GM18868 (cell line): Measurements from ENCODE around the gene TAS1R2.
"Not testable (repeated sequence)": the region's sequence is repeated elsewhere in the genome, so short reads cannot be mapped to it uniquely, and the experiment has no call there.

Experiments used
- ATAC-seq: cut with Tn5 transposase; IDR thresholded peaks from one replicate; pipeline ENCODE4 v1.9.1; 2021; ENCODE audit warnings: mild to moderate bottlenecking, moderate library complexity; ENCODE audit not compliant: unreplicated experiment

Gene TAS1R2

DNA sequence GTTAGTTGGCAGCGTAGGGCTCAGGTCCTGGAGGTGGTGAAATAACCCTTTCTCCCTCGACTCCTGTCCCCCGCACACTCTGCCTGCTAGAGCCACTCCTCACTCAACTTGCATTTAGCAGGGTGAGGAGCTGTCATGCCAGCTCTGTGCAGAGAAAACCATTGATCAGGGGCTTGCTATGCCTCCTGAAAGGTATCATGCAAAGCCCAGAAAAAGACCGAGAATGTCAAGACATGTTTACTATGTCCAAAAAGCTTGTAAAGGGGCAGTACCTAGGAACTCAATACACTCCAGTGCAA, 24.9 kb upstream of the TAS1R2 start:
- ATAC-seq: no peak

DNA sequence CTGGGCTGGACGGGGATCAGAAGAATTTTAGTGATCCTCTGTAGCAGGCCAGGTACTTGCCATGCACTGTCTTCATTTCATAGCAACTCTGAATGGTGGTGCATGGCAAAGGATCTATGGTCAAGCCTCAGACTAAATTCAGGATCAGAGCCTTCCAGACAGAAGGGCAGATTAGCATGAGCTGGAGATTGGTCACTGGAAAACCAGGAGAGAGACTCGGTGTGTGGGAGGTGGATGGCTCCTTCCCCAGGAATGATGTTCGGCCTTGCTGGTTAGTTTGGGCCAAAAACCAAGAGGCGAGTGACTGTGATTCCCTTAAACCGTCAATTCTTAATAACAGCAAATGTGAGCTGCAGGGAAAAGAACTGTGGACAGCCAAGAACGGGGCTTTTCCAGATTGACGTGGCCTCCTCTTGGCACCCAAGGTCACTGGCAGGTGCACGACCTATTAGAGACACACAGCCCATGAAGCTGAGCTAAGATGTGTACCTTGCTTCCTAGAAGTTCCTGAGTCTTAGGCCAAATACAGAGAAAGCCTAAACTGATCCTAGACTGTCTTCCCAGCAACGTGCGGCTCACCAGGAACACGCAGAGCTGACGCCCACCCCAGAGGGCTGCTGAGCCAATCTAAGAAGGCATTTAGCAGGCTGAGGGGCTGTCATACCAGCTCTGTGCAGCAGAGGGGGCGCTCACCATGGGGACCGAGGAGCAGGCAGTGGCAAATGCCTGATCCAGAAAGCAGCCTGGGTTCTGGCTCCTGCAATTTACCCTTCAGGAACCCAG, 24.4 kb upstream of the TAS1R2 start:
- ATAC-seq: no peak

DNA sequence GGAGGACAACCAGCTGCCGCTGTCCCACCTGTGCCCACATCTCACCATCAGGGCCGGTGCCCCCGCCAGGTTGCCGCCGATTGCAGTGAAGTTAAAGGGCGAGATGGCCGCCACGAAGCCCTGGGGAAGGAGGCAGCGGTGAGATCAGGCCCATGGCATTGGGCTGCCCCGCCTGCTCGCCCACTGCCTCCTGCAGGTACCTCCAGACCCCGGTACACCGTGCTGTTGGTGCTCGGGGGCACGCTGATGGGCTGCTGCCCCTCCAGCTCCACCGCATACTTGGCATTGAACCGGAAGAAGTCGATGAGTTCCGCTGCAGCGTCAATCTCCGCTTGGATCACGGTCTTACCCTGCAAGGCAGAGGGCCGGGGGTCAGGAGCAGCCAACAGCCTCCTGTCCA, 23.6 kb upstream of the TAS1R2 start:
- no peak for ATAC-seq

GRCh38 chr1:18882486-18882885, 23.0 kb upstream of the TAS1R2 start:
- no peak for ATAC-seq

GRCh38 chr1:18881642-18882431, 22.4 kb upstream of the TAS1R2 start:
- ATAC-seq: no peak

- no peak for ATAC-seq
Measured at GRCh38 chr1:18881164-18881563, 21.7 kb upstream of the TAS1R2 start.

GRCh38 chr1:18880585-18880984, 21.1 kb upstream of the TAS1R2 start:
- ATAC-seq: no peak

- no peak for ATAC-seq
Measured at GRCh38 chr1:18879791-18880309, 20.4 kb upstream of the TAS1R2 start.

DNA sequence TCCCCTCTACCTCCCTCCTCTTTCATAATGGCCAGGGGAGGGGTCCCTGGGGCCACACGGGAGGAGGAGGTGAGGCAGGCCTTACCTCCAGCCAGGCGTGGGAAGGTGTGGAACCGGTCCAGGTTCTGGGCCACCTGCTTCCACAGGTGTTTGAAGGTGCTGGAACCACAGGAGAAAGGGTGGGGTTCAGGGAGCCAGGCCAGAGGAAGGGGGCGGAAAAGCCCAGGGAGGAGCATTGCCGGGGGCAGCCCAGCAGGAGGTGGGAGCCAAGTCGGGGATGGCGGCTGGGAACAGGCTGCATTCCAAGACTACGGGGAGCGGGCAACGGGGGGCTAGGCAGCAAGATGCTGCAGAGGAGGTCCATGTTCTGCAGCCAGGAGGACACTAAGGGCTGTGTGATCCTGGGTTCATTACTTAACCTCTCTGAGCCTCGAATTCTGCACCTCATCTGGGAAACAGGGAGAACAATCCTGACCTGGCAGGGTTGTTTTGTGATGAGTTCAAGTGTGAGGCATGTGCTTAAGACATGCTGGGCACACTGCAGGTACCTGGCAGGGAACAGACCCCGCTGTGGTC, 19.8 kb upstream of the TAS1R2 start:
- ATAC-seq: no peak

GRCh38 chr1:18878538-18879214, 19.2 kb upstream of the TAS1R2 start:
- no peak for ATAC-seq

- ATAC-seq: no peak
Measured at GRCh38 chr1:18877282-18877681, 17.8 kb upstream of the TAS1R2 start.

DNA sequence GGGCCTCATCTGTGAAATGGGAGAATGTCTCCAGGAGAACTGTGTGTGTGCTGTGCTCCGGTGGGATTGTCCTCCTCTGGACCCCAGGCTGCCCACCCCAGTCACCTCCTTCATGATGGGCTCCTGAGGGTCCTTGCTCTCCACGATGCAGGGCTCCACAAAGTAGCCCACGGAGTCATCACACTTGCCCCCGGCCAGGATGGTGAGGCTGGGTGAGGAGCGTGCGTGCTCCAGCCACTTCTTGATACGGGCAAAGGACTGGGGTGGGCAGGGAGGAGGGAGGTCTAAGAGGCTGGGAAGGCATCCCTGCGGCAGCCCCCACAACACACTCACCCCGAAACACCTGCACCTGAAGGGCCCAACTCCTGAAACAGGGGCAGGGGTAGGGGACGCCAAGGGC, 16.8 kb upstream of the TAS1R2 start:
- ATAC-seq: no peak

GRCh38 chr1:18875796-18876128, 16.3 kb upstream of the TAS1R2 start:
- ATAC-seq: no peak

GRCh38 chr1:18875107-18875795, 15.8 kb upstream of the TAS1R2 start:
- no peak for ATAC-seq

DNA sequence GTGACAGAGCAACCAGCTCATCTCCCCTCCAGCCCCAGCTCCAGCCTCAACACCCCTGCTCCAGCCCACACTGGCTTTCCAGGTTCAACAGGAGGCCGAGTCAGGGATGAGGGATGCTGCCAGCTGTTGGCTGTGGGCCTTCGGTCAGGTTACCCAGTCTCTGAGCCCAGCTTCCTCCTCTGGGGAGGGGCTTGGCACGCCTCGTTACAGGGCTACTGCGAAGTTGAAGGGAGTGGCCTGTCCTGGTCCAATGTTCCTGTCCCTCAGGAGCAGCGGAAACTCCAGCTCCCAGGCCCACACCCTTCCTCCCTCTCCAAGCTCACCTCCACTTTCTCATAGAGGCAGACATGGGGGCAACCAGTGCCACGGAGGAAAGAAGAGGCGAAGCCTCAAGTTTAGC, 15.1 kb upstream of the TAS1R2 start:
- ATAC-seq: no peak

DNA sequence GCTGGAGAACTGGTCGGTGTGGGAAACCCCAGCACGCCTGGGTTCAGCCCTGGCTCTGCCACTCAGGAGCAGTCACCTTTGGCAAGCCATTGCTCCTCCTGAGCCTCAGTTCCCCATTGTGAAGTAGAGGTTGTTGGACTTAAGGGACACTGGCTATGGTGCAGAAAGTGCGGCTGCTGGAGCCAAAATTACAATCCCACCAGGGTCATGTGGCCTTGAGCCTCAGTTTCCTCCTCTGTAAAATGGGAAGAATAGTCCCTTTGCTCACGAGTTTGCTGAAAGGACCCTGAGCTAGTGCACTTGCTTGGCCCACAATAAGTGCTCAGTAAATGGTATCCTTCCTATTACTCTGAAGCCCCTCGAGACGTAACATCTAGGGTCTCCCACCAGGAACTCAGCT, 14.6 kb upstream of the TAS1R2 start:
- ATAC-seq: no peak

DNA sequence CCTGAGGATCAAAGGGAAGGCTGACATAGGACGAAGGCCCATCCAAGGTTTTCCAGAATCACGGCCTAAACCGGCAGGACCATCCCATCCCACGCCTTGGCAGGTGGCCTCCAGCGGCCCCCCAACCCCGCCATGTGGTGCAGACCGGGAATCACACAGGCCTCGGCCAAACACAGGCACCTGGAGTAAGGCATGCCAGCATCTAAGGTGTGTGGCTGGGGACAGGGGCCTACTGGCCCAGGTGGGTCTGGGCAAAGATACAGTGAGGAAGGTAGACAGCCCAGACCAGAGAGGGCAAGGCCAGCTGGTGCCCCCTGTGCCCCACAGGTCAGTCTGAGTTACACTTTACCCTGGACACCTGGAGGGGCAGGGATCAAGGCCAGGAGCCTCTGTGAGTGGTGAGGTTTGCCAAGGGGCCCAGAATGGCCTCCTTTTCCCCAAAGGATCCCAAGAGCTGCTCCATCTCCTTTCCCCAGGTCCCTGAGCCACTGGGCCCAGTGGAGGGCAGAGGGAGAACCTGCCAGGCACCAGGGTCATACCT, 12.7 kb upstream of the TAS1R2 start:
- ATAC-seq: no peak

GRCh38 chr1:18871401-18872070, 12.1 kb upstream of the TAS1R2 start:
- no peak for ATAC-seq

DNA sequence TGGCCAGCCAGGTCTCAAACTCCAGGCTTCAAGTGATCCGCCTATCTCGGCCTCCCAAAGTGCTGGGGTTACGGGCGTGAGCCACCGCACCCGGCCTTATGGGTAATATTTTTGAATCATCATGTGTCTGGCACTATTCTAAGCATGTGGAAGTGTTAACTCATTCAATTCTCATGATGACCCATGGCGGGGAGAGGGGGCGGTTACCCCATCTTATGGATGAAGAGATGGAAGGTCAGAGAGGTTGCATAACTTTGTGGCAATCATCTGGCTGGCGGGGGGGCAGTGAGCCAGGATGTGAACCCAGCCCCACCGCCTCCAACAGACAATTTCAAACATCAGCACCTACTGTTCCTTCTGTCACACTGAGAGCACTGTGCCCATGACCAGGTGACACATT, 11.5 kb upstream of the TAS1R2 start:
- ATAC-seq: no peak

GRCh38 chr1:18870595-18870865, 11.1 kb upstream of the TAS1R2 start:
- ATAC-seq: not testable (repeated sequence)
